ENCODE results near the gene TAT. TPM values are rescaled to one million over a fixed set of nuclear protein-coding genes. Genes with fewer than 3 reads are reported as not detected.
"Not testable (repeated sequence)": the region's sequence is repeated elsewhere in the genome, so short reads cannot be mapped to it uniquely, and the experiment has no call there.

TAT gene
- polyA plus RNA-seq, 4 donors = 0.06 to 0.17 (median 0.10) TPM

DNA sequence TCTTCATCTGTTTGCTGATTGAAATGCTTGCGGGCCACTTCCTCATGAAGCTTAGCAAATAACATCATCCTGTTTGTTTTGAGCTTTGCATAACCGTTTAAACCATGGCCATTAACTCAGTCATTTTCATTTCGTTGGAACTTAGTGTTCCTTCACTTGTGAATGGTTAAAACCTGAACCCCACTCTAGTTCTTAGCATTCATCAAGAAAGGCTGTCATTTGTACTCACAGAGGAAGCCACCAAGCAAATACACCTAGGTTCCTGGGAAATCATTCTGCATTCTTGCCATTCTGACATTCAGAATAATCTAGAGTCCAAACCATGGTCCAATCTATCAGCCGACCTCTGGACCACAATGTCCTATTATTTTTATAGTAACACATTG, 8.4 kb upstream of the TAT start:
- no peak for DNase-seq (ENCODE audit: low read depth in 4 of 4, low spot score in 3 of 4)

DNA sequence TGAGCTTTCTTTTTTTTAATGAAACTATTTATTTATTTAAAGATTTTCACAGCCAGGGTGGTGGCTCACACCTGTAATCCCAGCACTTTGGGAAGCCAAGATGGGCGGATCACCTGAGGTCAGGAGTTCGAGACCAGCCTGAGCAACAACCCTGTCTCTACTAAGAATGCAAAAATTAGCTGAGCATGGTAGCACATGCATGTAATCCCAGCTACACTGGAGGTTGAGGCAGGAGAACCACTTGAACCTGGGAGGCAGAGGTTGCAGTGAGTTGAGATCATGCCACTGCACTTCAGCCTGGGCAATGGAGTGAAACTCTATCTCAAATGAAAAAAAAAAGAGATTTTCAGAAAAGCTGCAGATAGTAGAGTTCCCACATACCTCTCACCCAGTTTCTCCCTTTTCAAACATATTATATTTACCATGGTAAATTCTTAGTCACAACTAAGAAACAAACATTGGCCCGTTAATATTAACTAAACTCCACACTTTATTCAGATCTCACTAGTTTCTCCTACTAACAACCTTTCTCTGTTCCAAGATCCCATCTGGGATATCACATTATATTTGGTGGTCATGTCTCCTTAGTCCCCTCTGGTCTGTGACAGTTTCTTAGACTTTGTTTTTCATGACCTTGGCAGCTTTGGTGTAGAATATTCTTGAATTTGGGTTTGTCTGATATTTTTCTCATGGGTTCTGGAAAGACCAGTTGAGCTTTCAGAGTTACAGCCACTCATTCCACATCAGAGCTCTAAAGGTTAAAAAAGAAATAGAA, 7.8 kb upstream of the TAT start:
- DNase-seq (ENCODE audit: low read depth in 4 of 4, low spot score in 3 of 4) = no peak

DNA sequence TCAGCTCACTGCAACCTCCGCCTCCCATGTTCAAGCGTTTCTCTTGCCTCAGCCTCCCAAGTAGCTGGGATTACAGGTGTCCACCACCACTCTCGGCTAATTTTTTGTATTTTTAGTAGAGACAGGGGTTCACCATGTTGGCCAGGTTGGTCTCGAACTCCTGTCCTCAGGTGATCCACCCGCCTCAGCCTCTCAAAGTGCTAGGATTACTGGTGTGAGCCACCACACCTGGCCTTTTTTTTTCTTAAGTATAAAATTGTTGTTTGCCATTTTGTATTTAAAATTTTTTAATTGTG, 5.6 kb upstream of the TAT start:
- DNase-seq (ENCODE audit: low read depth in 4 of 4, low spot score in 3 of 4) = not testable (repeated sequence)

GRCh38 chr16:71574702-71575101, 2.2 kb downstream of the TAT start:
- no peak for DNase-seq (ENCODE audit: low read depth in 4 of 4, low spot score in 3 of 4)

DNA sequence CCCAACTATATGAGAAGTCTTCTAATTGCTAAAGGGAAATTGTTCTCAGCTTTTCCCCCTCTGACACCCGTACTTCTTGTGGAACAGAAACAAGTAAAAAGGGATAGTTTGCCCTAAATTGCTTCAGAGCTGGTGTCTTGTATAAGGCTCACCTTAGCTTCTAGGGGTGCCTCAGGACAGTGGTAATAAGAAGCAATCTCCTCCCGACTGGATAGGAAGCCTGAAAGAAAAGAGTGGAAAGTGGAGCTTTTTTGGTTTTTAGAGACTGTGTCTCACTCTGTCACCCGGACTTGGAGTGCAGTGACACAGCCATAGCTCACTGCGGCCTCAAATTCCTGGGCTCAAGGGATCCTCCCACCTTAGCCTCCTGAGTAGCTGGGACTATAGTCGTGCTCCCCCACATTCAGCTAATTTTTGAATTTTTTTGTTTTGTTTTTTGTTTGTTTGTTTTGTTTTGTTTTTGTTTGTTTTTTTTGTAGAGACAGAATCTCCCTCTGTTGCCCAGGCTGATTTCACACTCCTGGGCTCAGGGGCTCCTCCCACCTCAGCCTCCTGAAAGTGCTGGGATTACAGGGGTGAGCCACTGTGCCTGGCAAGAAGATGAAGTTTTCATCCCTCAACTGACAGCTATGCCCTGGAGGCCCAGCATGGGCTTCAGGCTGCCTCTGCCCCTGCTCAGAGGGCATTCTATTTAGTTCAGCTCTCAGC, 3.4 kb downstream of the TAT start:
- DNase-seq (ENCODE audit: low read depth in 4 of 4, low spot score in 3 of 4) = no peak

GRCh38 chr16:71572497-71573116, 4.3 kb downstream of the TAT start:
- DNase-seq (ENCODE audit: low read depth in 4 of 4, low spot score in 3 of 4) = no peak

GRCh38 chr16:71570144-71570543, 6.7 kb downstream of the TAT start:
- DNase-seq (ENCODE audit: low read depth in 4 of 4, low spot score in 3 of 4) = no peak

DNA sequence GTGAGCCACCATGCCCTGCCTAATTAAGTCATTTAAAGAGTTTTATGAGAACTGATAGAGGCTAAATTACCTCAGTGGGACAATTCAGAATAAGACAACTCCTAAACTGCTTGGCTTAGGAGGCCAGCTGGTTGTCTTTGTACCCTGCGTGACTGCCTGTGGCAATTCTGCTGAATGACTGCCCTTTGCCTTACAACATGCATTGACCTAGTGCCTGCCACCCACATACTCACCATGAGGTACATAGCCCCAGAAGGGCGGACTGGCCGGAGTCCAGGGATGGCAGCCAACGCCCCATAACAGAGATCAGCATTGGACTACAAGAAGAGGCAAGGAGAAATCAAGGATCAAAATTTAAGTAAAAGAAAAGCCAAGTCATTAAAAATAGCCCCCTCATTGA, 7.3 kb downstream of the TAT start:
- DNase-seq (ENCODE audit: low read depth in 4 of 4, low spot score in 3 of 4) = no peak

DNA sequence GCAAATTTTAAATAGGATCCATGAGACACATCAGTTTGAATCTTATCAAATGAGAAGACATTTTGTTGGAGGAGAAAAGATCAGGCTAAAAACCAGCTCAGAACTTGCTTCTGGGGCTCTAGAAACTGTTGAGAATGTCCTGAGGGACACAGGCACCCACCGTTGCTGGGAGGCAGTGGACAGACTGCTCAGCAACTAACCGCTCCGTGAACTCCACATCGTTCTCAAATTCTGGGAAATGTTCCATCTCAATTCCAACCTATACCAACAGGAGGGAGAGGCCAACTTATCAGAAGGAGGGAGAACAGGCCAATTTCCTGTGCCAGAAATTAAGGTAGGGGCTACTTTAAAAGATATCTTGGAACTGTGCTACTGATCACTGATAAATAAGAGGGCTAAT, 8.3 kb downstream of the TAT start:
- DNase-seq (ENCODE audit: low read depth in 4 of 4, low spot score in 3 of 4) = no peak

DNA sequence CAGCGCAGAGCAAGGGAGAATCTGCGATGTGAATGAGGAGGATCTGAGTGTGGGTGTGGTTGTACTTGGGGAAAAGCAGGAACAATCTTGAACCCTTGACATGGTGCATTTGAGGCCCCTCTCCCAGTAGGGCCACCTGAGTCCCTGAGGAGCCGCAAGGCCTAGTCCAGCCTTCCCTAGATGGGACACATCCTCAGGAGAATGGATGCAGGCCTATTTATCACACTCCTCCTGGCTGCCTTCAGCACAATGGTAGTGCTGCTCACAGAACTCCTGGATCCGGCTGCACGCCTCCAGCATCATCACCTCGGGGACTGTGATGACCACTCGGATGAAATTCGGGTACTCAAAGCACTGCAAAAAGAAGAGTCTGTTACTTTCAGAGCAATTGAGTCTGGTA, 9.0 kb downstream of the TAT start:
- DNase-seq (ENCODE audit: low read depth in 4 of 4, low spot score in 3 of 4) = no peak

GRCh38 chr16:71565812-71566700, 10.8 kb downstream of the TAT start:
- DNase-seq (ENCODE audit: low read depth in 4 of 4, low spot score in 3 of 4) = no peak

GRCh38 chr16:71564335-71564967, 12.4 kb downstream of the TAT start:
- DNase-seq (ENCODE audit: low read depth in 4 of 4, low spot score in 3 of 4) = peak in 3 of 4 donors; percentile 8 to 95 (median 90)

DNA sequence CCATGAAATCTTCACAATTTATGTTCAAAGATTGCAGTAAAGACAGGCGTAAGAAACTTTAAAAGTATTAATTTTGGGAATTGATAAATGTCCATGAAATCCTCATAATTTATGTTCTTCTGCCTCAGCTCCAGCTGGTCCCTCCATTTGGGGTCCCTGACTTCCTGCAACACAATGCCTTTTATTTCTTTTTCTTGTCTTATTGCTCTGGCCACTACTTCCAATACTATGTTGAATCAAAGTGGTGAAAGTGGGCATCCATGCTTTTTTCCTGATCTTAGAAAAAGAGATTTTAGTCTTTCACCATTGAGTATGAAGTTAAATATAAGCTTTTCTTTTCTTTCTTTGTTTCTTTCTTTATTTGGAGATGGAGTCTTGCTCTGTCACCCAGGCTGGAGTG, 14.3 kb downstream of the TAT start:
- DNase-seq (ENCODE audit: low read depth in 4 of 4, low spot score in 3 of 4) = no peak

- not testable (repeated sequence) for DNase-seq (ENCODE audit: low read depth in 4 of 4, low spot score in 3 of 4)
Measured at GRCh38 chr16:71561886-71562285, 15.0 kb downstream of the TAT start.

DNA sequence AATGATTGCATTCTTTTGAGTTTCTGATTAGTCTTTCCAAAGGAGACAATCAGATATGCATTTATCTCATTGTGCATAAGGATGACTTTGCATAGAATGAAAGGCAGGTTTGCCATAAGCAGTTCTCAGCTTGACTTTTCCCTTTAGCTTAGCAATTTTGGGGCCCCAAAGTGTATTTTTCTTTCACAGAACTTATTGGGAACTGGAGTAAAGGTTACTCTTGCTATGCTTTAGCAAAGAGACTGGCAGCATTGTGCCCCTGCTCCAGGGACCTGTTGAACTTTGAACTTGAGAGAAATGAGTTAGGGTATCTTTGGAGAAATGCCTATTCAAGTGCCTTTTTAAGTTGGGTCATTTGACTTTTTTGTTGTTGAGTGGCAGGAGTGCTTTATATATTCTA, 17.0 kb downstream of the TAT start:
- DNase-seq (ENCODE audit: low read depth in 4 of 4, low spot score in 3 of 4) = no peak

GRCh38 chr16:71557954-71558582, 18.8 kb downstream of the TAT start:
- DNase-seq (ENCODE audit: low read depth in 4 of 4, low spot score in 3 of 4) = no peak

GRCh38 chr16:71557299-71557698, 19.6 kb downstream of the TAT start:
- no peak for DNase-seq (ENCODE audit: low read depth in 4 of 4, low spot score in 3 of 4)

DNA sequence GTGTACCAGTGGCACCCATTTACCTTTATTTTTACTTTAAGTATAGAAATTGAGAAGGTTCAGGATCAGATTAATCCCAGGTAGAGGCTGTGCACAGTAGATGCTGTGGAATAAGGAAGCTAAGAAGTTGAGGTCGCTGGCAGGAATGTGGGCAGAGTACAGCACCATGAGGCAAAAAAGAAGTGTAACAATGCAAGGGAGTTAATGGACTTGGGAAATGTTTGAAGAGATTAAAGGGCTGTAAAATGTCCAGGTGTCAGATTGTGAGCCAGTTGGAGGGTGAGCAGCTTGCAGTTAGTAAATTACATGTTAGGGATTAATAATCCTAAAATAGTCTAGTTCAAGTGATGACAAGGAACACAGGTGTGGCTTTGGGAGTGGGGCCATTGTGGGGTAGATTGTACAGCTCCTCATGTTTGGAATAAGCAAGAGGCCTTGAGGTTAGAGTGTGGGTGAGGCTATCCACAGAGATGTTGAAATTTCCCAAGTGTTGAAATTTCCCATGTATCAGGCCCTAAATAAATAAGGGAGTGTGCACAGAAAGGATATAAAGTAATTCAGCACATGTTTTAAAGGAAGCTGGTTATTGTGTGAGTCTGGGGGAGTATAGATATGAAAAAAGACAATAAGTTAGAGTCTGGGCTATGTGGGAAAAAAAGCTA, 21.5 kb downstream of the TAT start:
- DNase-seq (ENCODE audit: low read depth in 4 of 4, low spot score in 3 of 4) = no peak

DNA sequence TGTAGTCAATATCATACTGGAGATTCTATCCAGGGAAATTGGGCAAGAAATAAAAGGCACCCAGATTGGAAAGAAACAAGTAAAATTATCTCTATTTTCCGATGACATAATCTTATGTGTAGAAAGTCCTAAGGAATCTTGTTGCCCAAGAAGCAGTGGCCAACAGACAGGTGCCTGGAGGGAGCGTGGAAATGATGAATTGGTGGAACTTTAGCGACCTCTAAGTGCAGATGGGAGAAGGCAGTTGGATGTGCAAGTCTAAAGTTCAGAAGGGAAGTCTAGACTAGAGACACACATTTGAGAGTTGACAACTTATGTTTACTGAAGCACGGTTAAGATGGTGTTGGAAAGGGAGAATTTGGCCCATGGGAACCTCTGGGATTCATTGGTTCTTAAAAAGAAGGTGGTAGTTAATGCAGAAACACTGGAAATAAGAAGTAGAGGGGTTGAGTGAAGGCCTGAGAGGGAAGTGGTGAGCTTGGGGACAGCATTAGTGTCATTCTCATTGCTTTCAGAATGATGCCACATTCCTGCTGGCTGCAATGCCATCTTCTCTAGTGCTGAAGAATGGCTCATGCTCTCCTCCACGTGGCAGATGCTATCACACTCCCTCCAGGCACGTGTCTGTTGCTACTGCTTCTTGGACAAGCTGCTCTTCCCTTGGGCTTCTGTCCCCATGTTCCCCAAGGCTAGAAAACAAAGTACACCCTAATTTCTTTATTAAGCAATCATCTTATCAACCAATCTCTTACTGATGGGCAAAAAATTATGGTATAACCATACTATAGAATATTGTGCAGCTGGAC, 24.0 kb downstream of the TAT start:
- DNase-seq (ENCODE audit: low read depth in 4 of 4, low spot score in 3 of 4) = no peak
